Sigmoid colon (tissue), 7 donors: ENCODE data around the gene TYSND1. TPM values are rescaled to one million over a fixed set of nuclear protein-coding genes. Genes with fewer than 3 reads are reported as not detected.

Source experiments
- DNase-seq: peaks from one replicate; pipeline ENCODE4 v3.0.0-alpha.2; 2019
- H3K27ac ChIP-seq, 4 donors: fragments of 200-600 bp; sonication (generic); one replicate each; pipeline ENCODE4 v1.5.1; 2016 to 2019; ENCODE audit warnings: mild to moderate bottlenecking in 1 of 4
- H3K27me3 ChIP-seq, 3 donors: fragments of 200-600 bp; sonication (generic); one replicate each; pipeline ENCODE4 v1.5.1; 2019; ENCODE audit warnings: mild to moderate bottlenecking in 1 of 3
- H3K36me3 ChIP-seq, 4 donors: fragments of 200-600 bp; sonication (generic); one replicate each; pipeline ENCODE4 v1.5.1; 2016 to 2019
- H3K4me1 ChIP-seq, 4 donors: fragments of 200-600 bp; sonication (generic); one replicate each; pipeline ENCODE4 v1.5.1; 2017 to 2019
- H3K4me3 ChIP-seq, 4 donors: fragments of 200-600 bp; sonication (generic); one replicate each; pipeline ENCODE4 v1.5.1; 2017 to 2019; ENCODE audit warnings: mild to moderate bottlenecking in 2 of 4, moderate library complexity in 1 of 4
- H3K9me3 ChIP-seq, 4 donors: fragments of 200-600 bp in 3 of 4; sonication (generic) in 3 of 4; one replicate each; pipeline versions ENCODE4 v1.5.1 to v1.6.1; 2013 to 2019
- CTCF ChIP-seq, 4 experiments: fragments of 450-650 bp in 3 of 4; fragments of 200-600 bp in 1 of 4; IDR thresholded peaks; one replicate each; pipeline ENCODE4 v1.5.1; 2016 to 2019; ENCODE audit warnings: antibody characterized with exemption in 4 of 4, mild to moderate bottlenecking in 3 of 4, moderate library complexity in 2 of 4
- EP300 ChIP-seq, 4 donors: sonication (generic); formaldehyde crosslinking; IDR thresholded peaks; one replicate each; pipeline ENCODE4 v1.6.1; 2017; ENCODE audit warnings: antibody characterized with exemption in 4 of 4
- POLR2A ChIP-seq, 2 donors: fragments of 450-650 bp; IDR thresholded peaks; one replicate each; pipeline ENCODE4 v1.6.1; 2016; ENCODE audit warnings: antibody characterized with exemption in 2 of 2, mild to moderate bottlenecking in 2 of 2, moderate library complexity in 2 of 2
- POLR2AphosphoS5 ChIP-seq, 4 donors: sonication (generic); formaldehyde crosslinking; IDR thresholded peaks; one replicate each; pipeline ENCODE4 v1.6.1; 2017; ENCODE audit warnings: antibody characterized with exemption in 4 of 4
- WGBS, 2 donors: extraction: QIAGEN DNeasy Blood & Tissue Kit; methylation state at CpG; one replicate each; pipeline ENCODE4 v1.1.7; 2013; 5-methylcytosine and 5-hydroxymethylcytosine counted together
- intact Hi-C: fragments of 100-400 bp; cut with DNase I; formaldehyde crosslinking; loops from one replicate; pipeline ENCODE4 v1.15.1; 2023
- polyA plus RNA-seq, 3 donors: library from polyadenylated mRNA; stranded (reverse); fragments of 200-250 nt; gene quantifications; one replicate each; pipeline ENCODE4 v1.2.3, GENCODE V29; 2013
- total RNA-seq, 4 donors: library from RNA; depleted of rRNA; stranded (reverse); fragments of >200 nt; gene quantifications; one replicate each; pipeline ENCODE4 v1.1.0, GENCODE V29; 2016
- donor health status: healthy with polysubstance abuse.
- donor health status: Bipolar disorder and iron deficiency.
- donor health status: healthy.

The TYSND1 gene
- total and polyA plus RNA-seq, 7 donors: 5.1 to 13.5 (median 8.4) TPM

DNA sequence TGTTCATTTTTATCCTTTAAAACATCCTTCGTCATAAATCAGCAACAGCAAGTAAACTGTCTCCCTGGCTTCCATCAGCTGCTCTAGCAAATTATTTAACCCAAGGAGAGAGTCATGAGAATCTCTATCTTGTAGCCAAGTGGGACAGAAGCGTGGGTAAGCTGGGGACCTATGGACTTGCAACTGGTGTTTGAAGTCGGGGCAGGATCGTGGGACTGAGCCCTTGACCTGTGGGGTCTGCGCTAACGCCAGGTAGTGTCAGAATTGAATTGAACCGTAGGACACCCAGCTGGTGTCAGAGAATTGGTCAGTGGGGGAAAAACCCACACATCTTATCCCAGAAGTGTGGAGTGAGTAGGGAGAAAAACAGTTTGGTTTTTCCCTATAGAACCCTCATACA lies 27.3 kb downstream of the TYSND1 start:
- intact Hi-C loops: no loop called here
- H3K4me1 ChIP-seq: no peaks in the 10 kb centered on the region
- no peaks in the 10 kb centered on the region for H3K27me3 ChIP-seq
- no peak for DNase-seq
- H3K36me3 ChIP-seq: peaks cover 0 to 57% (median 24%) of the 10 kb centered on the region in 4 donors
- WGBS, 2 donors: 95% methylated on average over 7 of the region's 7 CpGs
- H3K27ac ChIP-seq: no peak overlapping the region
- H3K9me3 ChIP-seq: no peaks in the 10 kb centered on the region
- no peak overlapping the region for H3K4me3 ChIP-seq
- TF ChIP-seq EP300 (IDR thresholded peaks at IDR 0.05) (no peak), CTCF (IDR thresholded peaks at IDR 0.05) (no peak), POLR2AphosphoS5 (IDR thresholded peaks at IDR 0.05) (no peak), POLR2A (IDR thresholded peaks at IDR 0.05) (no peak)

DNA sequence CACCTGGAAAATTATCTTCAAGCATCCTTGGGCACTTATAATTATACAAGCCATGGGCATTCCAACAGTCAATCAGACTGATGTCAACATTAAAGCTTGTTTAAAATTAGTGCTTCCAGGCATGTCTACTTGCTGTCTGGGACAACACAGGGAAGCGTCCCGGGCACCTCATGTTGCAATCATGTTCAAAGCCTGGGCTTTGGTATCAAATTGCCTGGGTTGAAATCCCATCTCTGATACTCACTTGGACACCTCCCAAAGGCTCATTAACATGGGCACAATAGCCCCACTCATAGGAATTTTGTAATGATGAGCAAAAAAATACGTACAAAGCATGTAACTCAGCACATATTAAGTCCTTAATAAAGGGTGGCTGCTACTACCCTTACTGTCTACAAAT lies 28.3 kb downstream of the TYSND1 start:
- no peak for DNase-seq
- no peak overlapping the region for H3K27ac ChIP-seq
- 91 to 95% methylated on average over 3 of the region's 3 CpGs for WGBS, 2 donors
- no peaks in the 10 kb centered on the region for H3K27me3 ChIP-seq
- intact Hi-C loops: no loop called here
- H3K4me1 ChIP-seq: no peaks in the 10 kb centered on the region
- no peaks in the 10 kb centered on the region for H3K9me3 ChIP-seq
- H3K4me3 ChIP-seq: no peak overlapping the region
- no peak for TF ChIP-seq EP300 (IDR thresholded peaks at IDR 0.05)
- no peak for TF ChIP-seq POLR2AphosphoS5 (IDR thresholded peaks at IDR 0.05)
- no peak for TF ChIP-seq POLR2A (IDR thresholded peaks at IDR 0.05)
- no peak for TF ChIP-seq CTCF (IDR thresholded peaks at IDR 0.05)
- H3K36me3 ChIP-seq: peaks cover 0 to 60% (median 33%) of the 10 kb centered on the region in 4 donors

GRCh38 chr10:70117646-70118045 lies 28.9 kb downstream of the TYSND1 start:
- no peaks in the 10 kb centered on the region for H3K4me1 ChIP-seq
- H3K36me3 ChIP-seq: peaks cover 0 to 60% (median 36%) of the 10 kb centered on the region in 4 donors
- no peak for TF ChIP-seq POLR2A (IDR thresholded peaks at IDR 0.05)
- no peak for TF ChIP-seq EP300 (IDR thresholded peaks at IDR 0.05)
- TF ChIP-seq CTCF (IDR thresholded peaks at IDR 0.05): no peak
- no peak for TF ChIP-seq POLR2AphosphoS5 (IDR thresholded peaks at IDR 0.05)
- DNase-seq: no peak
- intact Hi-C loops: no loop called here
- no peak overlapping the region for H3K27ac ChIP-seq
- H3K4me3 ChIP-seq: no peak overlapping the region
- no peaks in the 10 kb centered on the region for H3K27me3 ChIP-seq
- H3K9me3 ChIP-seq: no peaks in the 10 kb centered on the region
- 87 to 89% methylated on average over 10 of the region's 10 CpGs for WGBS, 2 donors

DNA sequence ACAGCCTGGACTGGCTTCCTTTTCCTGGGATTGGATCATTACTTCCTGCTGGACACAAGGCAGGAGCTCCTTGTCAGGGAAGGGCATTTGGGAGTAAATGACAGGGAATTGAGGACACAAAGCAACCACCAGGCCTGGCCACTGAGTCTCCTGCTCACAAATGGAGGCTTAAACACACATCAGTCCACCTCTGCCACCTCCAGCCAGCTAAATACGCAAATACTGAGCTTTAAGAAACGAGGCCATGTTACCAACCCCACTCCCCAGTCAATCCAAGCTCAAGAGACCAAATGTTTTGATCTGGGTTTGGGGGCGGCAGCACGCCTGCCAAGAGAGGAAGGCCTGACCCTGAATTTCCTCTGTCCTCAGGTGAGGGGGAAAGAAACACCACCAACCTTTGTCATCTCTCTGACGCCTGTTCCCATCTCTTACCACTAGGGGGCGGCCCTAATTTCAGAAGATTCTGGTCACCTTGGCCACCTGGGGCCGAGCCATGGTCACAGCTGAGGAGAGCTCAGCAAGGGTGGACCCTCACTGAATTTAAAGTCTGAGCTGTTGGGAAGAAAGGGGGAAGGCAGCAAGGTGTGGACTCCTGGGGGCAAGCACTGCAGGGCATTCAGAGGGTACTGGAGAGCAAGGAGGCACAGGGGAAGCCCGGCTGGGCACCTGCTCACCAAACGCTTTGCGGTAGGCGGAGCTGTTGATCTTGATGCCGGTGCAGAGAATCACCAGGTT lies 30.4 kb downstream of the TYSND1 start:
- DNase-seq: peak; percentile 74
- no peaks in the 10 kb centered on the region for H3K9me3 ChIP-seq
- no peak overlapping the region for H3K27ac ChIP-seq
- WGBS, 2 donors: 48 to 50% methylated on average over 12 of the region's 12 CpGs
- H3K4me1 ChIP-seq: no peaks in the 10 kb centered on the region
- peaks cover 4 to 68% (median 41%) of the 10 kb centered on the region in 4 donors for H3K36me3 ChIP-seq
- no peak overlapping the region for H3K4me3 ChIP-seq
- peak; percentile 63 to 92 (median 83) for TF ChIP-seq CTCF (IDR thresholded peaks at IDR 0.05)
- TF ChIP-seq POLR2A (IDR thresholded peaks at IDR 0.05): no peak
- no peaks in the 10 kb centered on the region for H3K27me3 ChIP-seq
- intact Hi-C loops: loop anchor here (1.0 kb wide), 1 partner anchor 30 kb away; the partner anchor contains the start of gene TYSND1

DNA sequence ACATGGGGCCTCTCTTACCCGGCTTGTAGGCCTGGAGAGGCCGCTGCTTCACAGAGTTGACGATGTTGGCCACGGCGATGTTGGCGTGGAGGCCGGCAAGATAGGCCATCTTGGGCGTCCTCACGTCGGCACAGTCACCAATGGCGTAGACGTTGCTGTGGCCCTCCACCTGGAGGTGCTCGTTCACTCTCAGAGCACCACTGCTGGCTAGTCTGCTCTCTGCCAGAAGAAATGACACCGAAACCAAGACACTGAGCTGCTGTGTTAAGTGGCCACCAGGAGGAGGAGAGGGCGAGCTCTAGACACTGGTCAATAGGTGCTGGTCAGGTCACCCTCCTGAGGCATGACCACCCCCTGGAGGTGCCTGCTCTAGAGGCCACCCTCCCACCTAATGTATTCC lies 31.6 kb downstream of the TYSND1 start:
- Histone ChIP-seq H3K4me1 (no peaks in the 10 kb centered on the region), H3K27me3 (no peaks in the 10 kb centered on the region), H3K9me3 (no peaks in the 10 kb centered on the region), H3K4me3 (no peak overlapping the region), H3K27ac (no peak overlapping the region), H3K36me3 (peaks cover 4 to 73% (median 40%) of the 10 kb centered on the region in 4 donors)
- no peak for TF ChIP-seq CTCF (IDR thresholded peaks at IDR 0.05)
- no peak for TF ChIP-seq EP300 (IDR thresholded peaks at IDR 0.05)
- no peak for TF ChIP-seq POLR2A (IDR thresholded peaks at IDR 0.05)
- TF ChIP-seq POLR2AphosphoS5 (IDR thresholded peaks at IDR 0.05): no peak
- no peak for DNase-seq
- WGBS, 2 donors: 96 to 97% methylated on average over 15 of the region's 15 CpGs
- intact Hi-C loops: no loop called here
